T follicular helper cell (primary cell): ENCODE measurements around the gene TGFBRAP1.
"Not testable (repeated sequence)": the region's sequence is repeated elsewhere in the genome, so short reads cannot be mapped to it uniquely, and the experiment has no call there.

Source experiments
- DNase-seq: peaks from one replicate; pipeline ENCODE4 v3.0.0-alpha.2; 2020; ENCODE audit warnings: low read depth

TGFBRAP1 gene

DNA sequence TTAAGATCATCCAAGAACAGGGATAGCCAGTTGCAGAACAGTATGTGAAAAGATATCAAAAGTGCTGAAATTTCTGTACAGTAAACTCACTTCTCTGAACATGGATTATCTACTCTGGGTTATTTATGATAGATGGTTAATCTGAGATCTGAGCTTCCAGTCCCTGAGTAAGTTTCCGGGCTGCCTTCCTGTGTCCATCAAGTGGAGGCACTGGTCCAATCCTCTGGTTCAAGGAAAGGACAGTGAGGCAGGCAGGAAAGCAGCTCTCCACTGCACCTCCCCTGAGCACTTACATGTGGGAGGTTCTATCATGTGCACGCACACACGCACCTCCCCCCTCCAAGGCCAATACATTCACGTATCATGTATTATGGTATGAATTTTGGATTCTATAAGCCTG is 55.5 kb downstream of the TGFBRAP1 start:
- no peak for DNase-seq

DNA sequence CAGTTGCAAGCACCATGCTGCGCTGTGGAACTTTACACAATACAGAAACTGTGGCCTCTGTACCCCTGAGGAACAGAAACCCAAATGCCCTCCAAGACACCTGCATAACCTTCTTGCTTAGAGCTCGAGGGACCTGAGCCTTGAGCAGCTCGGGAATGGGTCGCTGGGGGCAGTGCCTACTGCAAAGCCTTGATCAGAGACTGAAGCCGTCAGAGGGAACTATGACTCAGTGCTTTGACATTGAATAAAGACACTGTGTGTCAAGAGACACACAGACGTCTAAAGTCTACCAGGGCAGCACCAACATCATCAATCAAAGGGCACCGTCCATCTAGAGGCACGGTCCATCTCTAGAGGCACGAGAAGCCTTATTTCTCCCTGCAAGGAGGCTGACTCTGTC is 57.4 kb downstream of the TGFBRAP1 start:
- DNase-seq, result no peak

DNA sequence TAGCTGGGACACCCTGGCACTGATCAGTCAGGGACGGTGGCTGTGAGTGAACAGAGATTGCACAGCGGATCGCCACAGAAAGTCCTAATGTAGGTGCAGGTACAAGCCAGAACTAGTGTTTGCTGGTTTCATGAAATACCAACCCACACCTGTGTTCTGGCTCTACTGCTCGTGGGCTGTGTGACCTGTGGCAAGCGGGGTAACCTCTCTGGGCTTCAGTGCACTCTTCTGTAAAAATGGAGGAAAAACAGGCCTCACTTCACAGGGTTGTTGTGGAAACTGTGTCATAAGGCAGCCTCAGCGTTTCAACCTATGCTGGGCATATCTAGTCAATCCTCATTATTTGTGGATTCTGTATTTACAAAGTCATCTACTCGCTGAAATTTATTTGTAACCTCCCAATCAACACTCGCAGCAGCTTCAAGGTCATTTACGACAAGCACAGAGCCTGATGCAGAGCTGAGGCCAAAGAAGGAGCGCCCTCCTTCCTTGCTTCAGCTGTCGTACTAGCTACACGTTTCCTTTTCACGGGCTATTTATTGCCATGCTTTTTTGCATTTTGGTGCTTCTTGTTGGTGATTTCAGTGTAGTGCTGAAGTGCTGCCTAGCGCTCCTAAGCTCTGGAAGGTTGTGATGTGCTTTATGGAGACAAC is 58.0 kb downstream of the TGFBRAP1 start:
- no peak for DNase-seq

DNA sequence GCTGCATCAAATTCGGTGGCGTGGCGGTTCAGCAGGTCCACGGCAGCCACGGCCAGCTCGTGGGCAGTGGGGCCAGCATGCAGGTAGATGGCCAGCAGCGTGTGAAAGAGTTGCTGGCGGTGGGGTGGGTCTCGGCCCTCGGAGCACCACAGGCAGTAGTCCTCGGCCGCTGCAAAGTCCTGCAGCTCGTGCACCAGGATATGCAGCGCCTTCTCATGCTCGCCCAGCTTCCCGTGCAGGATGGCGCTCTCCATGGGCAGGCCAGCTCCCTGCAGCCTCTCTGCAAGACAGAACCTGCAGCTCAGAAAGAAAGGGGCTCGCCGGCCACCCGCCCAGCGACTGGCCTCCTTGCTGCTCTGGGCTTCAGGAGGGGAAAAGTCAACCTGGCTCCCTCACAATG is 60.1 kb downstream of the TGFBRAP1 start:
- no peak for DNase-seq

DNA sequence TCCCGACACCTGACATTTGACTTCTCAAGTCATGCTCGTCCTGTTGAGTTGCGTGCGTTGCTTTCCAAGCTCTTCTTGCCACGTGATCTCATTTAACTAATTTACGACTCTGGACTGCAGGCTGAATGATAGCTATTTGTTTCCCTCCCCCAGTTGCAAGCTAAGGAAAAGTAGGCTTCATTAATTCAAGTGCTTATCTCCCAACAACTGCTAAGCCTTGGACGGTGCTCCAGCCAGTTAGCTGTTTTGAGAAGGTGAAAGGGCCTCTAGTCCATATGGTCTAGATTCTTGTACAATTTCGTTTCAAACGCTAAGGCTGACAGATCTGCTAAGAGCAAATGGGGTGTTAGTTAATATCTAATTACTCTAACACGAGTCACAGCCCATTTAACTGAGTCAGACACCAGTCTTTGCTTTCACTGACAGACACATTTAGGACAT is 66.9 kb downstream of the TGFBRAP1 start:
- DNase-seq, result no peak

DNA sequence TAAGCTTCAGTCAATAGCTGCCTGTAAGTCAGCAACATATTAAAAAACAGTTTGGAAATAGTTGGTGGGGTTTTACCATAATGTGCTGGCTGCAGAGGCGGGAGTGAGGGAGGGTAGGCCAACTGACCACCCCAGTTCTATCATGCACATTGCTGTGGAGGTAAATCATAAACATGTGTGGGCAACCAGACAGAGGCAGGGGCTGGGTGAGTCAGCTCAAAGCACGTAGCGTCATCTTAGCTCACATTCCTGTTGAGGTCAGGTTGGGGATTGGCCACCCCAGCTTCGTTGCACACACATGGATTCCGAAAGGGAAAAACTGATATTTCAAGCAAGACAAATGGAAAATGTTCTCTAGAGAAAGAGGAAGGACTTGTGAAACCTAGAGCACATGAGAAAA is 68.5 kb downstream of the TGFBRAP1 start:
- DNase-seq, result no peak

DNA sequence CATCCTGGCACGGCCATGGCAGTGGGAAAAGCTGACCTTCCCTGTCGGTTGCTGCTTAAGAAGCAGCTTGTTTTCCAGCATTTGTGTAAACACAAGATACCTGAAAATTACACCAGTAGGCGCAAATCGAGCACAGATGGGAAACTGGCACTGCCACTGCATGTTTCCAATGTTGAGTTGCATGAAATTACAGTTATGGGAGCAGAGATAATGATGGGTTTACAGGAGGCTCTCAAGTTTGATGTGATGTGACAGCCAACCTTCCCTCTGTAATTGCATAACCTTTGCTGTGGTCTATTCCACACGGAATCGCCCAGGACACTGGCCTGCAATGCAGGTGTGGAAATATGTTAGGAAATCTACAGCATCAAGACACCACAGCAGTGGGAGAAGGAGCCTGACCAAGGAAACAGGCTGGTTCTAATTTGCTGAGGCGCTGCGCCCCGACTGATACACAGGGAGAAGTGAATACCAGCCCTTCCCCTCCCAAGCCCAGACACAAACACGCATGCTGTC is 70.6 kb downstream of the TGFBRAP1 start:
- DNase-seq, result no peak

DNA sequence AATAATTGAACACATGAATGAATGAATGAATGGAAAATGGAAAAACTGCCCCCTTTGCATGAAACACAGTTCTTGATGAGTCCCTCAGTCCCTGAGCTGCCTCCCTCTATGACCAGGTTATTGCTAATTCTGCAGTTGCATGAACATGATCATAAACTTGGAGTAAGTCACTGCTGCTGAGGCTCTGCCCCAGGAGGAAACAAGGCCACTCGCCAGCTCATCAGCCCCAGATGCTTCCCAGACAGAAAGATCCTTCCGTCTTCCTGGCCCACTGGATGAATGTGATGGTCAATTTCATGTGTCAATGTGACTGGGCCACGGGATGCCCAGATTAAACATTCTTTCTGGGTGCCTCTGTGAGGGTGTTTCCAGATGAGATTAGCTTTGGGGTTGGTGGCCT is 71.6 kb downstream of the TGFBRAP1 start:
- no peak for DNase-seq

DNA sequence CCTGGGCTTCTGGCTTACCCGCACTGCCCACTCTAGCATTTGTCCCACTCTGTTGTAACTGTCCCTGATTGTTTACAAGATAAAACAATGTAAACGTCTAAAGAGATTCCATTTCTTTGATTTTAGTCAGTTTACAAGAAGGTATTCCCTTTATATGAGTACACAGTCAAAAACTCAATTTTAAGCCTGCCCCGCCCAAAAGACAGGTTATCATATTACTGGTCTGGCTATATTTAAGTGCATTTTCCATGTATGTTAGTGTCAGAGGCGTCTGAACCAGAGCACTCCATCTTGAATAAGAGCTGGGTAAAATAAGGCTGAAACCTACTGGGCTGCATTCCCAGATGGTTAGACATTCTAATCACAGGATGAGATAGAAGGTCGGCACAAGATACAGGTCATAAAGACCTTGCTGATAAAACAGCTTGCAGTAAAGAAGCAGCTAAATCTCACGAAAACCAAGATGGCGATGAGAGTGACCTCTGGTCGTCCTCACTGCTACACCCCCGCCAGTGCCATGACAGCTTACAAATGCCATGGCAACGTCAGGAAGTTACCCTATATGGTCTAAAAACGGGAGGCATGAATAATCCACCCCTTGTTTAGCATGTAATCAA is 73.0 kb downstream of the TGFBRAP1 start:
- no peak for DNase-seq

DNA sequence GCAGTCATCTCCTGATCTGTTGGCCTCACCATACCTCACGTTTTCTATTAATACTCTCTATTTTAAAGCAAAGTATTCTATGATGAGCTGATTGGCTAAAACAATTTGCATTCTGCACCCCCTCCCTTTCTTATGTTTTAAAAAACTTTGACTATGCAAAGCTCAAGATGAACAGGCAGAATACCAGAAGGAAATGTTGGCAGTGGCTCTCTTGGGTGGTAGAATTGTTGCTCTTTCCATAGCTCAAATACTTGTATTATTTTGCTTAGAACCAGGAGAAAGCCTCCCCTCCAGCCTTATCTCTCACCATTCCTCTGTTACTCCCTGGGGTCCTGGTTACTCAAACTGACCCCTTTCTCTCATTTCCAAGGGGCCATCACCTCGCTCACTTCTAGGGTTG is 73.6 kb downstream of the TGFBRAP1 start:
- DNase-seq, result no peak

DNA sequence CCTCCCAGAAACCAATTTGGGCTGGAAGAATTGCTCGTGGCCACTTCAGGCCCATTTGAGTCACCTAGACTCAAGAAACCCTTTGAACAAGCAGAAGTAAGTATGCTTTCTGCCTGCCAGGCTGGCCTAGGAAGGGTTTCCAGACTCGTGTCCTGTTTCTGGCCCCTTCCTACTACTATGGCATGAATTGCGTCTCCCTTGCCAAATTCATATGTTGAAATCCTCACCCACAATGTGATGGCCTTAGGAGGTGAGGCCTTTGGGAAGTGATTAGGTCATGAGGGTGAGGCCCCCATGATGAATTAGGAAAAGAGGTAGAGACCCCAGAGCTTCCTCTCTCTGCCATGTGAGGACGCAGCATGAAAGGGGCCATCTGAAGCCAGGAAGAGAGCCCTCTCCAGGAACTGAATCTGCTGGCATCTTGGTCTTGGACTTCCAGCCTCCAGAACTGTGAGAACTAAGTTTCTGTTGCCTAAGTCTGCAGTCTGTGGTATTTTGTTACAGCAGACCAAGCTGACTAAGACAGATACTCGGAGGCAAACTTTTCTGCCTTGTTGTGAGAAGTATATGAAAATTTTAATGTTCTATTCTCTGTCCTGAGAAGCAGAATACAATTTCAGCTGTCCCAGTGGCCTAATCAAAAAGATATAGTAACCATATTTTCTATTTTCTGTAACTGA is 74.9 kb downstream of the TGFBRAP1 start:
- no peak for DNase-seq

DNA sequence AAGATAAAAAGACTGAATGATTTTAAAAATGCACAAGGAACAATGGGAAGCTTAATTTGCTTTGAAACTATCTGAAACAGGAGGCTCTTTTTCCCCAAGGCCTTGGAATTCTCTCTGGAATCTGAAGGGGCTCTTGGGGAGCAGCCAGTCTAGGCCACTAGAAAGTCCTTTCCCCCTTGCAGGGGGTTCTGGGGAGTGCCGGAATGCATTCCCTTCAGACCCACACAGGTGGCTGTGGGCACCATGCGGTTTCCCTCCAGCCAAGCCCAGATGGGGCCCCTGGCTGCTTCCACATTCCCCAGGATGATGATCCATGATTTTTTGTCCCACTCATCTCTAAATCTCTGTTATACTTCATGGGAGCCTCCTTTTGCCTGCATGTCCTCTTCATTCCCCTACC is 77.3 kb downstream of the TGFBRAP1 start:
- DNase-seq, result no peak

DNA sequence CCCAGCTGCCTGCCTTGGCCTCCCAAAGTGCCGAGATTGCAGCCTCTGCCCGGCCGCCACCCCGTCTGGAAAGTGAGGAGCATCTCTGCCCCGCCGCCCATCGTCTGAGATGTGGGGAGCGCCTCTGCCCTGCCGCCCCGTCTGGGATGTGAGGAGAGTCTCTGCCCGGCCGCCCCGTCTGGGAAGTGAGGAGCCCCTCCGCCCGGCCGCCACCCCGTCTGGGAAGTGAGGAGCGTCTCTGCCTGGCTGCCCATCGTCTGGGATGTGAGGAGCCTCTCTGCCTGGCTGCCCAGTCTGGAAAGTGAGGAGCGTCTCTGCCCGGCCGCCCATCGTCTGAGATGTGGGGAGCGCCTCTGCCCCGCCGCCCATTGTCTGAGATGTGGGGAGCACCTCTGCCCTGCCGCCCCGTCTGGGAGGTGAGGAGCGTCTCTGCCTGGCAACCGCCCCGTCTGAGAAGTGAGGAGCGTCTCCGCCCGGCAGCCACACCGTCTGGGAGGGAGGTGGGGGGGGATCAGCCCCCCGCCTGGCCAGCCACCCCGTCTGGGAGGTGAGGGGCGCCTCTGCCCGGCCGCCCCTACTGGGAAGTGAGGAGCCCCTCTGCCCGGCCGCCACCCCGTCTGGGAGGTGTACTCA is 78.4 kb downstream of the TGFBRAP1 start:
- not testable (repeated sequence) for DNase-seq

DNA sequence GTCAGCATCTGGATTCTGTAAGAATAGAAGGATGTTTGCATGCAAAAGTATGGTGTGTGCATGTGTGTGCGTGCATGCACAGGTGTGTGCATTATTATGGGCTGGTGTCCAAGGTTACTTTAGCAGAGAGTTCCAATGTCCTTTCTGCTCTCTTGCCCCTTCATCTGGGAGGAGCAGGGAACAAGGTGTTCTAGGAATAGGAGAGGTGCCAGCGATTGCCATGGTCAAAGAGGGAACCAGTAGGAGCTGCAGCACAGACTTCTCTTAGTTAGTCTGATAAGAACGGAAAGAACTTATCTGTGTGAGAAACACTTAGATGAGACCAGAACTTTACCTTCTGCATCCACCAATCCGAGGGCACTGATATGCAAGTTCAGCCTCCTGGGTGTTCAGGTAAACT is 79.6 kb downstream of the TGFBRAP1 start:
- DNase-seq, result no peak

DNA sequence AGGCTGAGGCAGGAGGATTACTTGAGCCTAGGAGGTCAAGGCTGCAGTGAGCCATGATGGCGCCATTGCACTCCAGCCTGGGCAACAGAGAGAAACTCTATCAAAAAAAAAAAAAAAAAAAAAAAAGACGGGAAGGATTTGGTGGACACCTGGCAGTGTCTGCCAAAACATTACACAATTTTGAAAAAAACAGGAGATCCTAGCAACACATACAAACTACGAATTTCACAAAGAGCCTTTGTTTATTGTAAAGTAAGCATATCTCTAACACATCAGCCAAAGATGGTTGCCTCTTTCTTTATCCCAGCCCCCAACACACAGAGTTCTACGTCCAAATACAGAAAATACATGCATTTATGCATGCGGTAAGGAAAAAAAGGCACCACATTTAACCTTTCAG is 80.4 kb downstream of the TGFBRAP1 start:
- no peak for DNase-seq

DNA sequence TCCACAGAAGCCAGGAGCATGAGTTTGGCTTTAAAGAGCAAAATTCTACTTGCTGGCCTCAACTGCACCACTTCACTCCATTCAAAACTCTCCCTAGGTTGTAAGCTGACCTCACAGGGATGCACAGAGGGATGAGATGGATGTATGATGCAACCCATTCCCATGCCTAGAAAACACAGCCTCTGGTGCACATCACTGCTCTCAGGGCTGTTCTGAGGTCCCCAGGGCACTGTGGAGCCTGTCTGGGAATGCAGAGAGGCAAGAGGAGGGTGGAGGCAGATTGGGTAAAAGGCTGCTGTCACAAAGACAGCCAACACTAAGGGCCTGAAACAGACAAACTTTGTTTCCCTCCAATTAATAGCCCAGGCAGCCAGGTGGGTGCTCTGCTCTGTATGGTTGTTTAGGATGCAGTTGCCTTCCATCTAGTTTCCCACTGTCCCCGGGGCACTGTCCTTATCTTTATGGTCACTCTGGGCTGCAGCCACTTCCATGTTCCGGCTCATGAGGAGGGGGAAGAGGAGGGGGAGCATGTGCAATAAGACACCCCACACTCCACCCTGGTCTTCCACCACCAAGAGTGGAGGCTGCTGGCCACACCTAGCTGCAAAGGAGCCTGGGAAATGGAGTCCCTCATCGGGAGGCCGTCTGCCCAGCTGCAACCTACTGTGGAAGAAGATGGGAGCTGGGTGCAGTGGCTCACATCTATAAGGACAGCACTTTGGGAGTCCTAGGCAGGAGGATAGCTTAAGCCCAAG is 81.0 kb downstream of the TGFBRAP1 start:
- no peak for DNase-seq

DNA sequence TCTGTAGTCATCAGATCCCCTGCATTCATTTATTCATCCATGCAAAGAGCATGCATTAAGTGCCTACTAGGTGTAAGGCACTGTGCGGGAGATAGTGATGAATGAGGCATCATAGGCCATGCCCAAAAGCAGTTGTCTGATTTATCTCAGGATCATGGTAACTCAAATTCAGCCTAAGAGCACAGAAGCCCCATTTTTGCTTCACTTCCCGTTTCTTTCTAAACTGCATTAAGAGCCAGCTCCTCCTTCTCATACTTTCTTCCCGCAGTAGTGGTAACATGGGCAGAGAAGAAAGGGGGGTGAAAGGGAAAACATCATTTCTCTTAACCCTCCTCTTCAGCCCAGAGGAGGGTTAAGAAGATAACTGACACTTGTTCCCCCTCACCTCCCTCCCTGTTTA is 85.1 kb downstream of the TGFBRAP1 start:
- DNase-seq, result no peak

DNA sequence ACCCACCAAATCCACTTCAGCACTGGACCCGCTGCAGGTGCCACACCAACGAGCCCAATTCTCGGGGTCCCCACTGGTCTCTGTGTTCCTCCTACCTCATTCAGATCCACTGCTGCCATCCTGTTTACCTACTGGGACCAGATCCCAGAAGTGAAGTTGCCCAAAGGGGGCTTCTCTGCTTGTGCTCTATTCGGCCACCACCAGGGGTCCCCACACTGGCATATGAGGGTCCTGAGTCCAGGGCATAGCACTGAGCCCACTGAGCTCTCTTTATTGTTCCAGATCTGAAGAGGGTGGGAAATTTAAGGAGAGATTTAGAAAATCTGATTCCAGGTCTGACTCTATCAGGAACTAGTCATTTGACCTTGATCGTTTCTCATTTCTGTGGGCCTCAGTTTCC is 85.6 kb downstream of the TGFBRAP1 start:
- DNase-seq, result no peak

DNA sequence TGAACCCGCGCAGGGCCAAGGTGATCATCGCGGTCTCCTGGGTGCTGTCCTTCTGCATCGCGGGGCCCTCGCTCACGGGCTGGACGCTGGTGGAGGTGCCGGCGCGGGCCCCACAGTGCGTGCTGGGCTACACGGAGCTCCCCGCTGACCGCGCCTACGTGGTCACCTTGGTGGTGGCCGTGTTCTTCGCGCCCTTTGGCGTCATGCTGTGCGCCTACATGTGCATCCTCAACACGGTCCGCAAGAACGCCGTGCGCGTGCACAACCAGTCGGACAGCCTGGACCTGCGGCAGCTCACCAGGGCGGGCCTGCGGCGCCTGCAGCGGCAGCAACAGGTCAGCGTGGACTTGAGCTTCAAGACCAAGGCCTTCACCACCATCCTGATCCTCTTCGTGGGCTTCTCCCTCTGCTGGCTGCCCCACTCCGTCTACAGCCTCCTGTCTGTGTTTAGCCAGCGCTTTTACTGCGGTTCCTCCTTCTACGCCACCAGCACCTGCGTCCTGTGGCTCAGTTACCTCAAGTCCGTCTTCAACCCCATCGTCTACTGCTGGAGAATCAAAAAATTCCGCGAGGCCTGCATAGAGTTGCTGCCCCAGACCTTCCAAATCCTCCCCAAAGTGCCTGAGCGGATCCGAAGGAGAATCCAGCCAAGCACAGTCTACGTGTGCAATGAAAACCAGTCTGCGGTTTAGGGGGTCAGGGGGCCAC is 87.1 kb downstream of the TGFBRAP1 start:
- DNase-seq, result no peak

DNA sequence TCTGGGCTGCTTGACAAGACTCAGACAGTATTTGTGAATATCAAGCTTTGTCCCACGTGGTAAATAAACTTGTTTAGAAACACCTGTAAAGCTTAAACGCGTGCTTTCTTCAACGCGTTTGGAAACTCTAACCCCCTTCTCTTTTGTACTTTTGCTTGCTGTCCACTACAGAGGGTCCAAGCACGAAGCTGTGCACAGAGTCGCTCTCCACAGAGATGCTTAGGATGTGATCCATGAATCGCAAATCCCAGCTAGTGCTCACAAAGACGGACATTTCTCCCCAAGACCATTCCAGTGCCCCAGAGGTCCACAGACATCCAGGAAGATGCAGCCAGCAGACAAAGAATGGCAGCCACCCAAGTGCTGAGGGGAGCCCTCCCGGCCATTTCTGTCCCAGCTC is 88.1 kb downstream of the TGFBRAP1 start, which contains the start of gene GPR45:
GPR45 (plus strand) TSS at position 301 of the 400 bp plus-strand sequence. CDS start 116 bp downstream, outside the sequence.
- no peak for DNase-seq

DNA sequence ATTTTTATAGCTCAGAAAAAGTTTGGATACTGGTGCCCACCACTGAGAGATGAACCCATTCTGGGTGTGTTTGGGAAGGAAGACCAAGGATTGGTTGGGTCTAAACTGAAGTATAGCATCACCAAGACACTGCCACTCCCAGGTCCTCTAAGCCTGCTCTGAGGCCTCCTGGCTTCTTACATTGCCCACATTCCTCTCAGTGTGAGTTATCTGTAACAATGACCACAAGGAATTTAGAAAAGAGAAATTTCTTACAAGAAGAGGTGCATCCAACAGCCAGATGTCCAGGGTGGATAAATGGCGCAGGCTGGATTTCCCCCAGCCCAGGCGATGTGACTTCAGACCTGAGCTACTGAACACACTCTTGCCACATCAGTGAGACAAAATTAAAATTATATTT is 89.6 kb downstream of the TGFBRAP1 start:
- DNase-seq, result no peak
